ENCODE results near the gene GLI3.

The GLI3 gene

GRCh38 chr7:41955893-41956675 lies 280.9 kb downstream of the GLI3 start:
- no peak for DNase-seq

GRCh38 chr7:41955451-41955850 lies 281.6 kb downstream of the GLI3 start:
- DNase-seq: no peak

GRCh38 chr7:41954976-41955375 lies 282.0 kb downstream of the GLI3 start:
- DNase-seq: no peak

DNA sequence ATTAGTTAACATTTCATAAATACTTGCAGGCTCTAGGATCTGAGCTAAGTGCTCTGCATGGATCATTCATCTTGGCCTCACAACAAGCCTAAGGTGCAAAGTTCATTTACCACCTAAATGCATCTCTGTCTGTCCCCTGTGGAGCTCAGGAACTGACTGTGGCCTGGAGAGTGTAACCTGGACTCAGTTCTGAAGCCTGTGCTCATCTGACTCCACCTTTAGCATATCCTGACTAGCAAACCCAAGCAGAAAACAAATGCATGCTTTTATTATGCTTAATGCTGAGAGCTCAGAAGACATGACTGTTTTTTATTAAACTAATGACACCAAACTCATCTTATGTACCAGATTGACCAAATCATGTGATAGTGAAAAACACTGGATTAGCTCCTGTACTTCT lies 288.5 kb downstream of the GLI3 start:
- DNase-seq: no peak

- peak in 3 of 4 experiments; percentile 23 to 51 (median 44) for DNase-seq
Observed at GRCh38 chr7:41943094-41943577, 293.9 kb downstream of the GLI3 start.

DNA sequence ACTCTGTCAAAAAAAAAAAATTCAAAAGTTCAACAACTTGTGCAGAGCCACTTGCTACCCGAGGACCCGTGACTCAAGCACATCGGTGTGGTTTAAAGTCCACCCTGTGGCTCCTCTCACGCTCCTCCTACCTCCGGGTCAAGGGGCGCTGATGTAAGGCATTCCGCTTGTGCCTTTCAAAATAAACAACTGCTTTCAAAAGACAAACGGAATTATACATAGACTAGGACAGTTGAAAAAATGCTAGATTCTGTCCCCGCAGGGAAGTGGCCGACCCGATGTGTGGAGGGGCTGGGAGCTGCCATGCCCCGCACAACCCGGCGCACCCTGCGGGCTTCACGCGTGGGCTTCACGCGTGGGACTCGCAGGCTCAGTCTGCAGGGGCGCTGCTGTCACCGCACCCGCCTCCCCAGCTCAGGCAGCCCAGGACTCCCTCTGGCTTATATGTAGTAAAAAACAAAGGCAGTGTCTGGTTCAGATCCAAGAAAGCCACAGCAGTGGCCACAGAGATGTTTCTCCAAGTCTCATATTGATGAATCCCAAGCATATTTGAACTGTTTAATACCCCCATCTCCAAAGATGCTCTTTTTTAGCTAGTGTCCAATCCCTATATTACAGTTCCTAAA lies 294.4 kb downstream of the GLI3 start:
- no peak for DNase-seq

DNA sequence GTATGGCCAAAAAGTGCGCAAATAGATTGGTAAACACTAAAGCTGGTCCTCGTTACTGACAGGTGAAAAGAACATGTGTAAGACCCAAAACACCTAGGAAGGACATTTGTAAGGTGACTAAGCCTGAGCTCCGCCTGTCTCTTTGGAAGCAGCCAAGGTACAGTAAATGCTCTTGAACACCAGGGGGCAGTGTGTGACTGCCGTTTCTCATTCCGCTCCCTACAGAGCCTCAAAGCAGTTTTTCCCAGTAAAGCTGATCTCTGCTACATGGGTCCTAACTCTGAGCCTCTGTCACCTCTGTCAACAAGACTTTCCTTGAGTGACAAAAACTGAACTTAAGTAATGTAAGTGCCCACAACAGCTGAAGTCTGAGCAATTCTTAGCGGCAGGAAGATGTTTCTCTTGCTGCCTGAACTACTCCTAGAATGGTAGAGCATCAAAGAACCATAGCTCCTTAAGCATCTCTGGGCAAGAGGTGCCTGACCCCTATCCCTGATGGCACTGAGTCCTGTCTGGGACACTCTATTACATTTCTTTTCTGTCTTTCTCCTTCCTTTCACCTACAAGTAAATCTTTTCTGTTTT lies 296.2 kb downstream of the GLI3 start:
- peak in 3 of 4 experiments; percentile 3 to 5 (median 5) for DNase-seq

DNA sequence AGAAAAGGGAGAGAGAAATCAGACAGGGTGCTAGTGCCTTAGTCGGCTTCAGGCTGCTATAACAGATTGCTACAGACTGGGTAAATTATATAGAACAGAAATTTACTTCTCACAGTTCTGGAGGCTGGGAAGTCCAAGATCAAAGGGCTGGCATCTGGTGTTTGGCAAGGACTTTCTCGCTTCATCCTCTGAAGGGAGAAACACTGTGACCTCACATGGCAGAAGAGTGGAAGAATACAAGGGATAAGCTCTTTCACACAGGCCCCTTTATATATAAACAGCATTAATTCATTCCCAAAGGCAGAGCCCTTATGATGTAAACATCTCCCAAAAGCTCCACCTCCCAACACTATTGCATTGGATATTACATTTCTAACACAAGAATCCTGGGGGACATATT lies 298.6 kb downstream of the GLI3 start:
- no peak for DNase-seq

DNA sequence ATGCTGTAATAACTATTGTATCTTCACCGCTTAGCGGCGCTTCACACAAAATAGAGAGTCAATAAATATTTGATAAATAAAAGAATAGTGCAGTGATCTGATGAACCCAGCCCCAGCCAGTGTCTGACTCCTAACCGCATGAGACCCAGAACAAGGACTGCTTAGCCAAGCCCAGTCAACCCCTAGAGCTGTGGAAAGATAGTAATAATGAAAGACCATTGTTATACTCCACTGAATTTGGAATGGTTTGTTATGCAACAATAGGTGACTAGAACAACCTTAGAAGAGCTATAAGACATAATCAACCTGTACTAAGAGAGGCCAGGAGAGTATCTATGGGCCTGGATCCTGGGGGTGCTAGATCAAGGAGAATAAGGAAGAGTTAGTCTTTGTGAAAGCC lies 303.6 kb downstream of the GLI3 start:
- no peak for DNase-seq

GRCh38 chr7:41931263-41931646 lies 305.8 kb downstream of the GLI3 start:
- no peak for DNase-seq

GRCh38 chr7:41930538-41931262 lies 306.3 kb downstream of the GLI3 start:
- DNase-seq: no peak

GRCh38 chr7:41928781-41929180 lies 308.2 kb downstream of the GLI3 start:
- DNase-seq: no peak

- DNase-seq: no peak
Observed at GRCh38 chr7:41928166-41928565, 308.8 kb downstream of the GLI3 start.

DNA sequence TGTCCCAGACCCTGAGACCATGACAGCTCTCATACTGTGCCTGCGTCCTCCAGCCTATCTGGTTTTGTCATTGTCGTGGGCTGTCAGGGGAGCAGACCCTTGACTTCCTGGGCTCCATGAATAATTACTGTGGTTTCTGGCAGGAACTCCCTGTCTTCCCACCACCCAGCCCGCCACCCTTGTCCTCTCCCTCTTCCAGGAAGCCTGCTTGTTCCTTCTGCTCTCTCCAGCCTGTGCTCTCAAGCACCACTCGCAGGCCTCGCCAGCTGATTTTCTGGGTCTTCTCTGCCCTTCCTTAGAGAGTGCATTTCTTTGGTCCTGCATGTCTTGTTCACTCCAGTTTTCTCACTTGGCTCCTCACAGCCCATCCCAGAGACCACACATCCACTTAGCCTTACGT lies 309.6 kb downstream of the GLI3 start:
- no peak for DNase-seq

GRCh38 chr7:41925946-41926345 lies 311.1 kb downstream of the GLI3 start:
- no peak for DNase-seq

DNA sequence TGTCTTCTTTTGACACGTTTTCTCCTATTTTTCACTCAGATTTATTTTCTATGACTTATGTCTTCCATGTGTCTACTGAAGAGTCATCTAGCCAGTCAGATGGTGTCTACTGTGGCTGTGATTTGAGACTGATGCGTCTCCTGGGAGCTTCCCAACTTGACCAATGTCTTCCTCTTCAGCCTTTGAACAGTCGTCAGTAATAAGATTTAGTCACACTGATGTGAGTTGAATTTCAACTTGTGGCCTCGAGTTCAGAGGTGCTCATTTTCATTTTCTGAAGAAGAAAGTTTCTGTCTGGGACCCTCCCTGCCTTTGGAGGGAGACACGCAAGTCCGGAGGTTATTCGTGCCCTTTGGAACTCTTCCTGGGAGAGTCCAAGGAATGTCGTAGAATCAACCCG lies 312.2 kb downstream of the GLI3 start:
- no peak for DNase-seq

- DNase-seq: no peak
Observed at GRCh38 chr7:41922373-41922772, 314.6 kb downstream of the GLI3 start.

- DNase-seq: no peak
Observed at GRCh38 chr7:41921453-41921981, 315.5 kb downstream of the GLI3 start.

- DNase-seq: no peak
Observed at GRCh38 chr7:41918597-41918996, 318.4 kb downstream of the GLI3 start.

DNA sequence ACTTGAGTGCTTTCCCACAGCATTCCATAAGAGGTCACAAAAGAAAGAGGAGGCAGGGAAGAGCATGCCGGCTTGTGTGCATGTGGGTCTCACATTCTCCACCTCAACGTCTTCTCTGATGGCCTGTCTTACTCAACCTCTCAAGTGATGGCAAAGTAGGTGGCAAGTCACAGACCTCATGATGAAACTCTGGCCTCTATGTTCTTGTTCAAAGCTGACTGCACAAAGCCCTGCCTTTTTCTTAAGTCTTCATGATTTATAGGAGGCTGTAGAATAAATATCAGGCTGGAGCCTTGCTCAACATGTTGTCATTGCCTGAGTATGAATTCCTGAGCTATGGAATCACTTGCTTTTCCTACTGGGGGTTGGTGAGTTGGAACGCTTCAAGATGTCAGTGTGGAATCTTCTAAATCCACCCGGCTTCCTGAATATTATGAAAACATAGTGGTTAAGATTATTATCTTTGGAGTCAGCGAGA lies 320.5 kb downstream of the GLI3 start:
- no peak for DNase-seq

DNA sequence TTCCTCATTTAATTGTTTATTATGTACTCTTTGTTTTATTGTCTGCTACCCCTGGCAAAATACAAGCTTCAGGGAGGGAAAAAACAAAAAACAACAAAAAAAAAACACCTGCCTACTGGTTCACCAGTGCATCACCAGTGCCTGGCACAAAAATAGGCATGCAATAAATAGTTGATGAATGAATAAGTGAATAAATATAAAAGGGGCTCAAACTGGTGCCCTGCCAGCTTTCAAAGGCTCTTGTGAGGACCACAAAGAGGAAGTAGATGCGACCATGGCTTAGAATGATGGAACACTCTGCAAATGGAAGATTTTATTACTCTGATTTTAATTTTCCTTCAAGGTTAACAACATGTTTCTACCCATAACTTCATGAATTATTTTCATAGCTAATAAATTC lies 321.1 kb downstream of the GLI3 start:
- DNase-seq: no peak

DNA sequence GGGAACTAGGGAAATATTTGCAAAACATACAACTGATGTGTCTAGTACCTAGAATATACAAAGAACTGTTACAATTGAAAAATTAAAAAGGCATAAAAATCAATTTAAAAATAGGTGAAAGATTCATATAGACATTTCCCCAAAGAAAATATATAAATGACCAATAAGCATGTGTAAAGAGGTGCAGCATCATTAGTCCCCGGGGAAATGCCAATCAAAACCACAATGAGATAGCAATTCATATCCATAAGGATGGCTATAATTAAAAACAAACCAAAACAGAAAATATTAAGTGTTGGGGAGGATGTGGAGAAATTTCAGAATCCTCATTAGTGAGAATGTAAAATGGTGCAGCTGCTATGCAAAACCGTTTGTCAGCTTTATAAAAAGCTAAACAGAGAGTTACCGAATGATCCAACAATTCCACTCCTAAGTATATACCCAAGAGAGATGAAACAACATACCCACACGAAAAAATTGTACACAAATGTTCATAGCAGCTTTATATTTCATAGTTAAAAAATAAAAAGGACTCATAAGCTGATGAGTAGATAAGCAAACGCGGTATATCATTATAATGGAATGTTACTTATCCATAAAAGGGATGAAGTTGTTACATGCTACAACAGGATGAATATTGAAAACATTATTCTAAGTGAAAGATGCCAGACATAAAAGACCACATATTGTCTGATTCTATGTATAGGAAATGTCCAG lies 324.0 kb downstream of the GLI3 start:
- no peak for DNase-seq
